ENCODE measurements around the gene ACIN1.

The ACIN1 gene

DNA sequence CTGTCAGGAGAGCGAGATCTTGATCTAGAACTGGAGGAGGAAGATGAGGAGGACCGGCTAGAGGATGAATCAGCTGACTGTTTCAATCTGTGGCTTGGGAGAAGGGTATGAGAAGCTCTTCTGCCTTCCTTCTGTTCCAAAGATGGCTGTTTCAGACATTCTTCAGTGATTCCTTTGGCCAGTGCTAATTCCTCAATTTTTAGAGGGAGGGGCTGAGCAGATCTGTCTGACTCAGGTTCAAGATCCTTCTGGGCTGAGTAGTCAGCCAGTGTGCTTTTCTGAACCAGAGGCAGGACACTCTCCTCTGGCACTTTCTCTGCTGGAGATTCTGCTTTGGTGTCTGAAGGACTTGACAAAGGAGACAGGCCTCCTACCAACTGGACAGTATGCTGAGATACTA, 15.2 kb downstream of the ACIN1 start:
- no peak for DNase-seq

DNA sequence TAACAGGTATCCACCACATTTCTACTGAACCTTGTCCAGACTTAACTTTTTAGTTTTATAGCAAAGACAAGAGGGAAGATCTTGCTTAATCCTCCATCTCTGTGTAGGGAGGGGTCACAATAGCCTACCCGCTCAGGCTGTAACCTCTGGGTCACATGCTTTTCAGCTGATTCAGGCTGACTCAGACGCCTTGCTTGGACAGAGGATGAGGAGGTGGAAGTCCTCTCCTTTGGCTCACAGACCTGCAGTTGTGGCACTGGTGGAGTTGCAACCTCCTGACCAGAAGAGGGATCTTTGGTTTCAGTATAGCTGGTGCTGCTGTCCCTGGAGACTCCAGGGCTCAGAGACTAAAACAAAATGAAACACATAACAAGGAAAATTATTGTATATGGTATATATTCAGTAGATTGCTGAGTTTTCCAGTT, 16.2 kb downstream of the ACIN1 start:
- no peak for DNase-seq

DNA sequence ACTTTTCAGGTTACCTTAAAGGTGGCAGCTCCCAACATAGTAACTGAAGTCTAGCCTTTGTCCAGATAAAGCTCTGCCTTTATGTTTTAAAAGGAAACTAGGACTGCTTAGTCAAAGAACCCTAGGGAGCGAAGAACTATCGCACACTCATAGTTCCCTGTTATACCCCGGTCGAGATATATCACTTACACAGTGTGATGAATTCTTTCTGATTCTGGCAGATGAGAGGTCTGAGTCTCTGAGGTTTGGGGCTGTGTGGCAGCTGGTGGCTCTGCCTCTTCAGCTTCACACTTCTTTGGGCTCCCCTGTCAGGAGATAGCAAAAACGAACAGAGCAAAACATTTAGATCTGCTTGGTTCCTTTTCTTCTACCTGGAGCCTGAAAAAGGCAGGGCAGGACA, 17.0 kb downstream of the ACIN1 start:
- DNase-seq: no peak

DNA sequence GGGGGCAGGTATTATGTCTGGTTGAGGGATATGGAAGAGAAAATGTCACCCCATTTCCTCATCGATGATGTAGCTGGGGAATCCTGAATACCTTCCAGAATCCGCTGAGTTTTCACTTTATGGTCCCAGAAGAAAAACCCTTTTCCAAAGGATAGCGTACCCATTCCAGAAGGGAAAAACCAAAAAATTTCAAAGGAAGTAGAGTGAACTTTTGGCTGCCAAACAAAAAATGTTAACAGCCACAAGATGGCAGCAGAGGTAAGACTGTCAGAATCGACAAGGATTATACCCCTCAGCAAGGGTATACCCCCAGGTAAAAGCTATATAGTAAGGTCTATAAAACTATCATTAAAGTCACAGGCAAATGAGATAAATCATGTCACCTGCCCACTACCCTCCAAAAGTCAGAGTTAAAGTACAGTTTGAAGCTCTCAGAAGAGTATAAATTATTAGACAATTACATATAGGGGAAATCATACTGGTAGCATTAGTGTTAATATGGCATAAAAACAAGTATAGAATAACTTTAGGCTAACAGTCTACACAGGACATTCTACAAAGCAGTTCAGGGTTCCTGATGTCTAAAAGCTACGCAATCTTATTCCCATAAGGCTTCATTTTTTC, 18.0 kb downstream of the ACIN1 start:
- no peak for DNase-seq

DNA sequence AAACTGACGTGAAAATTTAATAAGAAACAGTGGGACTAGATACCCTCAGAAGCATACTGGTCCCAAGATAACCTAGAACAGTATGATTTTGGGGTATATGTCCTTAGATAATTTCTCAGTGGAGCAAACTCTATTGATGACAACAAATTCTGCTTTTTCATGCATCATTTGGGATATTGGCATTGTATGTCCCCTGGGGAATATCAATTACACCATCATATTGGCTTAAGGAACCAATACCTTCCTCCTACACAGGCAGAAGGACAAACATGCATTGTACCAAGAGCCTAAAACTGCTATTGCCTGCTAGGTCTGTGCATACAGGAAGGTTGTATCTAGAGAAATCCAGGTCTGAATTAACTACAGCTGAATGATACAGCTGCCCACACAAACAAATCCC, 20.0 kb downstream of the ACIN1 start:
- no peak for DNase-seq

DNA sequence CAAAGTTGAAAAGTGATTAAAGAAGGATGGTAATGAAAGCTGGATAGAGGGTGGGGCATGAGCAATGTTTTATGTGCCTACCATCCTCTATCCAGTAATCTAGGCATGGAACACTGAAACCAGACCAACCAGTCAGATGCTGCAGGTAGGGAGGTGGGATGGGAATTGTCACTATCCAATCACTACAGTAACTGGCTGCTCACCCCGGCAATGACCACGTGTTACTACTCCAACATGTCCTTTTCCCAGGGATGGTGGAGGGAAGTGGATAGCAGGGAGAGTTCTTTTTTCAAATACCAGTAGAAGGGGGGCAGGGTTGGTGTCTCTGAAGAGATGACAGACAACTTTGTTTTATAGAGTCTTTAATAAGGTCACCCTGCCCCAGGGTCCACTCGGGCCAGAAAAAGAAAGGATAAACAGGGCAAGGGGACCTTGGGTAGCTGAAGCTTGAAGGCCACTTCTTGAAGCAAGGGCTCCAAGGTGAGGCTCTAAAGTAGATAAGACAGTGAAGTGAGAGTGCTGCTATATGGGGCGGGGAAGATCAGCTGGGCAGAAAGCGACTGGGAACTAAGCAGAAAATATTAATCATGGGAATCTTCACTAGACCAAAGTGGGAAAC, 22.9 kb downstream of the ACIN1 start:
- no peak for DNase-seq

DNA sequence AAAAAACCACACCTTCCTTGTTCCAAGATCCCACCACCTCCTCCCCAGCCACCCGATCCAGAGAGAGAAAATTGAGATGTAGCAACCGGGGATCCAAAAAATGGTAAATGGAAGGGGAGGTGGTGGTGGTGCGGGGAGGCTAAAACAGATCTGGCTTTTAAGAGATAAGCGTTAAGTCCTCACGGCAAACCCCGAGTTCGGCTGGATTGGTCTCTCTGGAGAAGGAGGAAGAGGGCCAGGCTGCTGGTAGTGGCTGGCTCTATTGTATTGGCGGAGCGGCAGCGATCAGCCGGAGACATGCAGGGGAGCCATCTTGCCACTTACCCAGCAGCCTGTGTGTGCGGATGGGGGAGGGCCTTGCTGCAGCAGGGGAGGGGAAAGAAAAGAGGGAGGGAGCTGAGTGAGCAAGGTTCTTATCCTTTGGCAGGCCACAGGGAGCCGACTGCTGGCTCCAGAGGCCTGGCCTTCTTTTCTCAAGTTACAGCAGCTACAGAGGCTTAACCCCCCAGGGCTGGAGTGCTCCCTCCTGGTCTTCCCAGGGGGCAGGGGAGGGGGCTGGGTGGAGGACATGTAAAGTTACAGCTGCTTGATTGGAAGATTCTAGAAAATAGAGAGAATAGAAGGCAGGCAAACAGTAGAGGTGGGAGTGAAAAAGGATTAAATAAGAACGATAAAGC, 23.6 kb downstream of the ACIN1 start:
- no peak for DNase-seq

DNA sequence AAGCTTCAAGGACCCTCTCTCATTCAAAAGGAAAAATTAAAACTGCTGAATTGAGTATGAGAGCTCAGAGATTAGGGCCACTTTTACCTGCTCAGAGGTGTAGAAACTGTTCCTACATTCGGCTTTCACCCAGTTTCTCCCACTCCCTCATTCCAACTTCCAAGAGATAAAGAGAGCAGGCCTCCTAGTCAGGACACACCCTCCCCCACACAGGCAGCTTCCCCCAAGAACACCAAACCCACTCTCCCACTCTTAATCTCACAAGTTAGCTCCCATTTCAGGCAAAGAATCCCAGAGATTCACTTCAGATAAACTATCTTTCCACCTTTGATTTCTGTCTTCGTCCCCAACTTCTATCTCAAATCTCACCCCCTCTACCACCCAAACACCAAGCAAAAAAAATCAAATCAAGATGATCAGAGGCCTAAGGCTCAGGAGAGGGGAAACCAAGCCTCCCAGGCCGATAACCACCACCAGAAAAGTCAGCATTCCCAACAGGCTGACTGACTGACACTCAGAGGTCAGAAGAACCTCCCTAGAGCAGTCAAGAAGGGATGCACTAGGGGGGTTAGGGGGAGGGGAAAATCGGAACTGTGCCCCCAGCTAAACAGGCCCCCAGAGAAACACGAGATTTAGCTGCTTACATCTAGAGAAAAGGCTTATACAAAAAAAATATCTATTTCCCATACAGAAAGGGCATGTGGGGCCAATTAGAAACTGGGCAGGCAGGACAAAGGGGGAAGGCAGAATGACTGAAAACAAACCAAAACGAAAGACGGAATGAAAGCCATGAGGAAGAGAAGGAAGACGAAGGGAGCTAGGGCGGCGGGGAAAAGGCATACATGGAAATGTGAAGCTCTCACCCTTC, 24.4 kb downstream of the ACIN1 start:
- no peak for DNase-seq

DNA sequence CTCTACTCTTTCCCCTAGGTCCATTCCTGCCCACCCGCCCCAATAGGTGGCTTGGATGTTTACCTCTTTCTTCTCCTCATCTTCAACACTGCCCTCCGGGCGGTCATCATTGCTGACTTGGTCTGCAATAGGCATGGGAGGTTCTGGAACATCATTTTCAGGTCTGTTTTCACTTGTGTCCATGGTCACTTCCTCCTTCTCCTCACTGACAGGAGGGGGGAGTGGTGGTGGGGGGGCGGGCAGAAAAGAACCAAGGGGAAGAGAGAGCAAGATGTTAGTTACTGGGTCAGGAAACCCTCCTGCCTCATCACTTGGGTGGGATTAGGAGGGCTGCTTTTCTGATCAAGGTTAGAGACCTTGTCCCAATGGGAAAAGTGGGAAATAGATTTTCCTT, 25.5 kb downstream of the ACIN1 start:
- DNase-seq: no peak

DNA sequence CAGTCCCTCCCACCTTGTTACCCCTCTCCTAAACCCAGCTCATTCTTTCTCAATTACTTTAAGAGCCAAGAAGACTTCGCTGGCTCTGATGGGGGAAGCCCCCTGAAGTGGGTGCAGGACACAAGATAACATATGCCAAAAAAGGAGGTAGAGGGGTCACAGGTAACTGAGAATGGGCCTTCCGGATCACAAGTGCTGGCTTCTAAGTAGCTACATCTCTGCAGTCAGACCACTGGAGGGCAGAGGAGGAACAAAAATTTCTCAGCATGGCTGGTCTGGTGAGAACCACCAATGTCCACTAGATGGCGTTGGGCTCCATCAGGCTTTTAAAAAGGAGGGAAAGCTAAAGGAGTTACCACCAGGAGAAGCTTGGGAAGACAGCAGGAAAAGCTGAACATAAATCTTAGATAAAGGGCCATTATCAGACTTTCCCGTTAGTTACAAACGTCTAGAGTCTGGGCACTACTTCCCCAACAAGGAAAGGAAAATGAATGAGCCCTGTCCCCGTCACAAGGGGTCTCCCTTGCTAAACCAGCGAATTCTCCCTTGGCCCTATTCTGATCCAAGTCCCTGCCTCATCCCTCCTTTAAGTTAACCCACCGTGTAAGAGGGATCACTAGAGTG, 26.0 kb downstream of the ACIN1 start:
- no peak for DNase-seq

DNA sequence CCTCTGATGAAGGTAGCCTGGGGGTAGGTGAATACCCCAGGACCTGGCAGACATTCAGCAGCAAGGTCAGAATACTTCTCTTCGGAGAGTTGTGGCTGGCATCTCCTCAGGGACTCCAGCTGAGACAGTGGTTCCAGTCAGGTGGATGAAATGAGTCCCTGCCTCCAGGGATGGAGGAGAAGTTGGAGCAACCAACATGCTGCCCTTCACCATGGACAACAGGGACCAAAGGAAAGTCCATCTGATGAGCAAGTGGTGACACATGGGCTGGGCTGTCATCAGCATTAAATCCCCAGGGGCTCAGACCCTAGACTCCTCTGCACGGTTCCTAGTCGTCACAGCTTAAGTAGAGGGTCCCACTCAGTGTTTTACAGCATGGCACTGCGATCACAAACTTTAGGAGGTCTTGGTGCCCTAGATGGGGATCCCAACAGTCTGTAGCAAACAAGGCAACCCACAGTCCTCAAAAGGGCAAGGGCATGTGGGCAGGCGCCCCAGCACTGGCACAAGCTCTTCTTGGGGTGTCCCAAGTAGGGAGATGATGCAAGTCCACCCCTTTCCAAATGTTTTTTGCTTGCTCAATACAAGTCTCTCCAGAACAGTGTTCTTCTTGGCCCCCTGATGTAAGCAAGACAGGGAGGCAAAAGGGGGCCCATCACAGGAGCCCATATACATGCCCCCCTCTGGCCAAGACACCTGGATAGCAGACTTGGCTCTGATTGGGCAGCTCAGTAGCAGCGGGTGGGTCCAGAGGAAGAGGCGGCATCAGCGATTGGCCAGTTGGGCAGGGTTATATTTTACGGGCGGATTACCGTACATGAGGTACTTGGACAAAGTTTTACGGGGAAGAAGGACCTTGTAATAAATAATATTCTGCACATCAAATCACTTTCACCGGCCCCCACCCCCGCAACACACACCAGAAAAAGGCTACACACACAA, 26.8 kb downstream of the ACIN1 start:
- DNase-seq: no peak

DNA sequence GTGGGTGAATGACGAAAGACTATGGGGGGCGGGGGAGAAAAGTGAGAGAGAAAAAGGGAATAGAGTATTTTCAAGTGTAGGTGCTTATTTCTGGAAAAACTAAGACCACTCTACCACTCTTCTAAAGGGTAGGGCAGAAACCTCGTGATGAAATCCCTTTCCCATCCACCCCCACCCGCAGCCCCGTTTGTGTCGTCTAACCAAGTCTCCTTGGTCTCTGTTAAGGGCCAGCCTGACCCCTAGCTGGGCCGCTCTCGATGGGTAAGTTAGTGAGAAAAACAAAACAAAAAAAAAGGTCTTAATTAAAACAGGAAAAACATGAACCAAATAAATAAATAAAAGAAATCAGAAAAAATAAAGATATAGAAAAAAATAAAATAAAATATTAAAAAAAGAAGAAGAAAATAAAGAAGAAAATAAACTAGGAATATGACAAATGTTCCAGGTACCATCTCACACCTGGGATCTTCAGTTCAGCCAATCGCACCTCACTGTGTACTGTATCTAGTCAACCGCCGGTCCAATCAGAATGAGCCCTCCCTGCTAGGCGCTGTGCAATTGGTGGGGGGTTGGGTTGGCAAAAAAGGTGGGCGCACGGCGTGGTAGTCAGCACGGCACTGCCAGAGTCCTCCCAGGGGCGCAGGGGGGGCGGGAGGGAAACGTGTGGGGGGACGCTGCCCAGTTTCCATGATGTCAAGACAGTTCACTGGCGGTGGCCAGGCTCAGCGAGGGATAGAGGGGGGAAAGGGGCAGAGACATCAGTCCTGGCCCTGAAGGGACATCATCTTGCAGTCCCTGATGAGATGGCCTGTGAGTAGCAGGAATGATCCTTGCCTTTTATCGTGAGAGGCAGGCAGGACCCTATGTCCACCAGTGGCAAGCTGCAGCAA, 27.8 kb downstream of the ACIN1 start:
- DNase-seq: no peak

DNA sequence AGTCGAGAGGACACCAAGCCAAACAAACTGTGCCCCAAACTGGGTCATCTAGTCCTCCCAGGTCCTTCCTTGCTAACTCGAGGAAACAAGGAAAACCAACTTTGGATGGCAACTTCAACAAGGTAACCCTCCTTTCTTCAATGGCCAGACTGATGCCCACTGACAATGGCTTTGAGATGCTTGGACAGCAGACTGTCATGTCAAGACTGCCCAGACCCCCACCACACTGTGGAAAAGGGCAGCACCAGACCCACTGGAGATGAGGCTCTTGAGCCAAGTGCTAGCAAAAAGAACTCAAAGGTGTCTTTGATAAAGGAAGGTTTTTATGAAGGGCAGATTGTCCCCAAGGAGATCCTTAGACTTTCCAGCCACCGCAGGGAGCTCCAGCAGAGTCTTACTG, 28.6 kb downstream of the ACIN1 start:
- DNase-seq: no peak

DNA sequence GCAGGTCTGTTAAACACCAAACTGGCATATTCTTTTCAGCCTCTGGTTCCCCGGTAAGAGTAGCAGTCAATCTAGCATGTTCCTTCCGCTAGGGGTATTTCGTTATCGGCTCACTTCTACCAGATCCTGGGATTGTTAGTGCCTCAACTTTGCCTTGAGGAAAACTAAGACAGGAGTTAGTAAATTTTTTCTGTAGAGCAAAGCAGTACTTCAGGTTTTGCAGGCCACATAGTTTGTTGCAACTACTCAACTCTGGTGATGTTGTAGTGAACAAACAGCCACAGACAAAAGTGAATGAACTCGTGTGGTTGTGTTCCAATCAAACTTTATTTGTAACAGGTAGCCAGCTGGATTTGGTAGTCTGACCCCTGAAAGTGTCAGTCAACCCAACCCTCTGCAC, 31.3 kb downstream of the ACIN1 start:
- no peak for DNase-seq

DNA sequence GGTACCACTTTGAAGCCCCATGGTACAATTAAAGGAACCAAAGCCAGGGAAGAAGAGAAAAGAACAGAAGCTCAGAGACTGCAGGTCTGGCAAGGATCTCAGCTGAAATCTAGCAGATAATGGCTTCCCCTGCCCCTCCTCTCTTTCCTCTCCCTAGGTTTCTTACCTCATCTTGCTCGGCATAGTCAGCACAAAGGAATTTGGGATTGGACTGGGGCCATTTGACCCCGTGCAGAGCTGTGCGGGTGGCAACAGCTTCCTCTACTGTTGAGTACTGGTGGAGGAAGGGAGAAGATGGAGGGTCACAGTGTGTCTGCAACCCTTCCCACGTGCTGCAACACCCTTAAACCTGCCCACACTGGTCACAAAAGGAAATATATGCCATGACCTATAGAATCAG, 32.9 kb downstream of the ACIN1 start:
- DNase-seq: no peak

DNA sequence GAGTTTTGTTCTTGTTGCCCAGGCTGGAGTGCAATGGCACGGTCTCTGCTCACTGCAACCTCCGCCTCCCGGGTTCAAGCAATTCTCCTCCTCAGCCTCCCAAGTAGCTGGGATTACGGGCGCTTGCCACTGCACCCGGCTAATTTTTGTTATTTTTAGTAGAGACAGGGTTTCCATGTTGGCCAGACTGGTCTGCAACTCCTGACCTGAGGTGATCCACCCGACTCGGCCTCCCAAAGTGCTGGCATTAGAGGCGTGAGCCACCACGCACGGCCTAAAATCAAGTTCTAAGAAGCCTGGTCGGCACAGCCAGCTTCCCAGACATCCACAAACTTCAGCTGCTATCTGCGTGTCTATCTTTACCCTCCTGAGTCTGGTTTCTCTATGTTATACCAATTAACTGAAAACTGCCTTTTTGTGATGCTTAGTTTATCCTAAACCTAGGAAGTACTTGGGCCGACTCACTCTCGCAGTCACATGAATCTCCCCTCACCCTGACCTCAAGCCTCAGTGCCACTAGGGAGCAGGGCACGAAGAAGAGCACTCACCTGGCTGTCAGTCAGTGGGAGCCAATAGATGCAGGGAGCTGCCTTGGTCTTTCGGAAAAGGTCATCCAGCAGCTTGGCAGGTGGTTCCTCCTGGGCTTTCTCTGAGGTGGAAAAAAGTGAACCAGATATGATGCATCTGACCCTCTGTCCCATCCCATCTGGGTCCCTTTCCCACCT, 34.2 kb downstream of the ACIN1 start:
- no peak for DNase-seq

DNA sequence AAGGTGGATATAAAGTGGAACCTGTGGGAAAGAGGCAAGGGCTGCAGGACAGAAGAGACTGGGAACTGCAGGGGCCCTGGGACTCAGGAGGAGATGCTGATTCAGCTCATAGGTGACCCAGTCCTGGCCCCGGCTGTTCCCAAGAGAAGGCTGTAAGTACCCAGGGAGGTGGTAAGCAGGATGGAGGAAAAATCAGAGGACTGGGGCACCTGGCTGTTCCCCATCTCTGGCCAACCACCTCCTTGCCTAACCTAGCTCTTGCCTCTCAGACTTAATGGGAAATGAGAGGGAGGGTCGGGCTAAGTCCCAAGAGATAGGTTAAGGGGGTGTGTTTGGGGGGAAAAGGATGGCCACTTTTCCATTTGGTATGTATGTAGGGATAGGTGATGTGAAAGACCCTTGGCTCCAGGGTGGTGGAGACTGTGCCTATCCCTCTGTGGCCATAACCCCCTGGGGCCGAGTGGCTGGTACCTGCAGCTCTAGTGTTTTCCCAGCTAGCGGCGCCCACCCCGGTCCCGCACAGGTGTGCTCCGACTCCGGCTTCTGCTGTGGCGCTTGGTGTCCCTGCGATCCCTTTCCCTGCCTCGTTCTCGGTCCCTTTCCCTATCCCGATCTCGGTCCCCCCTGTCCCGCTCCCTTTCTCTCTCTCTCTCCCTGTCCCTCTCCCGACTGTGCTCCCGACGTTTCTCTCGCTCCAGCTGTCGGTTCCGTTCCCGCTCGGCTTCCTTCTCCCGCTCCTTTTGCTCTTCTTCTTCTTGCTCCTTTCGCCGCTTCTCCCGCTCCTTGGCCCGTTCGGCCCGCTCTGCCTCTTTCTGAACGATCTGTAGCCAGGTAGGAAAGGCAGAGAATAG, 36.1 kb downstream of the ACIN1 start:
- no peak for DNase-seq

DNA sequence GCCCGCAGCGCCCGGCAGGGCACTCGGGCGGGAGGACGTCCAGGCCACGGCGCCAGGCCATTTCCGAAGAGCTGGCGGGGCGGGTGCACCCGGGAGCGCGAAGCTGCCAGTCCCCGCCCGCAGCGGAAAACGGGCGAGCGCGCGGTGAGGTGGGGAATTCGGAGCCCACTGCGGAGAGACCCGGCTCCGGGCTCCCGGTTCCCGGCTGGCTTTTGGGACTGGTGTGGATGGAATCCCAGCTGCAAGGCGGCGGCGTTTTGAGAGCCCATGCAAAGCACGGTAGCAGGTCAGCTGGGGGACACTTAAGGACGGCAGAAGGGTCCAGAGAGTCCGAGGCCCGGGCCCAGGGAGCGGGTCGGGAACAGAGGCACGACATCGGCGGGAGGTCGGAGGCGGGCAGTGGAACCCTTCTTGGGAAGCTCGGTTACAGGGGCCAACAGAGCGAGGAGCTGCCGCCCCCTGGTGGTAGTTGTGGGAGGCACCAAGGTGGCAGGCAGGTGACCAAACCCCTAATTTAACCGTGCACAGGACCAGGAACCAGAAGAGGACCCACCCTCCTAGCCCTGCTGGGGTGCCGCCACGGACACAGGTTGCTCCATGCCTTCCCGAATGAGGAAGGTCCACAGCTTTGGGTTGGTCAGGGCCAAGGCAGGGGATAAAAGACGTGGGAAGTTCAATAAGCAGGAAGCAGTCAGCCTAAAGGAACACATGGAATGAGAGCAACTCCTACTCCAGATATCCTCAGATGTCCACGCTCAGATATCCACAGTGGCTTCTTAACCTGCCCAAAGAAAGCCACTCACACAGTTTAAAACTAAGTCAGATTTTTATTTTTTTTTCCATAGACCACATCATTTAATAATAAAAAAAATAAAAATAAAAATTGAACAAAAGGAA, 36.9 kb downstream of the ACIN1 start:
- DNase-seq: no peak
